HG03095 (cell line): ENCODE measurements around the gene AP2M1.
"Not testable (repeated sequence)": the region's sequence is repeated elsewhere in the genome, so short reads cannot be mapped to it uniquely, and the experiment has no call there.

ENCODE experiments used
- ATAC-seq: cut with Tn5 transposase; IDR thresholded peaks from one replicate; pipeline ENCODE4 v1.9.1; 2021; ENCODE audit warnings: moderate library complexity; ENCODE audit not compliant: unreplicated experiment

The AP2M1 gene

GRCh38 chr3:184174646-184175492, at the start of gene AP2M1:
Gene AP2M1, plus strand, starts transcription at chr3:184174855. Its CDS starts 2,139 bp downstream, at chr3:184176994.
- peak; percentile 95 for ATAC-seq

GRCh38 chr3:184126006-184126405, 48.6 kb upstream of the AP2M1 start:
- no peak for ATAC-seq

GRCh38 chr3:184129012-184129411, 45.6 kb upstream of the AP2M1 start:
- ATAC-seq, result no peak

GRCh38 chr3:184132945-184133344, 41.7 kb upstream of the AP2M1 start:
- ATAC-seq, result no peak

- peak; percentile 38 for ATAC-seq
Measured at GRCh38 chr3:184133840-184134745, 40.6 kb upstream of the AP2M1 start.

GRCh38 chr3:184134746-184135148, 39.9 kb upstream of the AP2M1 start:
- ATAC-seq, result peak; percentile 6

- peak; percentile 84 for ATAC-seq
Measured at GRCh38 chr3:184135149-184135910, 39.3 kb upstream of the AP2M1 start, which contains the start of gene EIF2B5. Gene EIF2B5, plus strand, starts transcription at chr3:184135358. Its CDS starts 28 bp downstream, at chr3:184135386.

GRCh38 chr3:184135911-184136260, 38.8 kb upstream of the AP2M1 start:
- ATAC-seq, result no peak

GRCh38 chr3:184140436-184140835, 34.2 kb upstream of the AP2M1 start:
- no peak for ATAC-seq

GRCh38 chr3:184142199-184142598, 32.5 kb upstream of the AP2M1 start:
- no peak for ATAC-seq

- no peak for ATAC-seq
Measured at GRCh38 chr3:184143327-184143726, 31.3 kb upstream of the AP2M1 start.

GRCh38 chr3:184144505-184144904, 30.1 kb upstream of the AP2M1 start:
- no peak for ATAC-seq

- no peak for ATAC-seq
Measured at GRCh38 chr3:184145111-184145524, 29.5 kb upstream of the AP2M1 start.

- no peak for ATAC-seq
Measured at GRCh38 chr3:184145751-184146270, 28.8 kb upstream of the AP2M1 start.

GRCh38 chr3:184148076-184148475, 26.6 kb upstream of the AP2M1 start:
- ATAC-seq, result no peak

GRCh38 chr3:184149123-184149522, 25.5 kb upstream of the AP2M1 start:
- no peak for ATAC-seq

- not testable (repeated sequence) for ATAC-seq
Measured at GRCh38 chr3:184149770-184150169, 24.9 kb upstream of the AP2M1 start.

- peak; percentile 80 for ATAC-seq
Measured at GRCh38 chr3:184154885-184155643, 19.6 kb upstream of the AP2M1 start, which contains the start of gene DVL3. Gene DVL3, plus strand, starts transcription at chr3:184155377. Its CDS starts 259 bp downstream, at chr3:184155636.

- ATAC-seq, result peak; percentile 31
Measured at GRCh38 chr3:184155644-184156521, 18.8 kb upstream of the AP2M1 start.
